ENCODE data around the gene MIB2.
"Not testable (repeated sequence)": the region's sequence is repeated elsewhere in the genome, so short reads cannot be mapped to it uniquely, and the experiment has no call there.

The MIB2 gene

GRCh38 chr1:1627261-1627828, 12.0 kb downstream of the MIB2 start:
- no peak for DNase-seq (ENCODE audit: low read depth)

GRCh38 chr1:1627829-1628753, 12.8 kb downstream of the MIB2 start:
- DNase-seq (ENCODE audit: low read depth): no peak

- no peak for DNase-seq (ENCODE audit: low read depth)
Measured at GRCh38 chr1:1628754-1629429, 13.6 kb downstream of the MIB2 start.

- peak; percentile 68 for DNase-seq (ENCODE audit: low read depth)
Measured at GRCh38 chr1:1629430-1630190, 14.3 kb downstream of the MIB2 start.

GRCh38 chr1:1630191-1630964, 15.1 kb downstream of the MIB2 start:
- DNase-seq (ENCODE audit: low read depth): peak; percentile 88

GRCh38 chr1:1630965-1631781, 15.9 kb downstream of the MIB2 start:
- no peak for DNase-seq (ENCODE audit: low read depth)

GRCh38 chr1:1631782-1632420, 16.6 kb downstream of the MIB2 start, which contains the start of gene MMP23B:
MMP23B (plus strand) TSS chr1:1632173; CDS start chr1:1632219, 46 bp downstream.
- DNase-seq (ENCODE audit: low read depth): no peak

- not testable (repeated sequence) for DNase-seq (ENCODE audit: low read depth)
Measured at GRCh38 chr1:1633409-1633808, 18.1 kb downstream of the MIB2 start.

GRCh38 chr1:1634613-1635012, 19.3 kb downstream of the MIB2 start:
- DNase-seq (ENCODE audit: low read depth): not testable (repeated sequence)

- DNase-seq (ENCODE audit: low read depth): not testable (repeated sequence)
Measured at GRCh38 chr1:1636621-1637478, 21.6 kb downstream of the MIB2 start.

- not testable (repeated sequence) for DNase-seq (ENCODE audit: low read depth)
Measured at GRCh38 chr1:1637479-1637875, 22.2 kb downstream of the MIB2 start.

GRCh38 chr1:1638528-1638927, 23.2 kb downstream of the MIB2 start:
- not testable (repeated sequence) for DNase-seq (ENCODE audit: low read depth)

GRCh38 chr1:1639368-1639767, 24.1 kb downstream of the MIB2 start:
- DNase-seq (ENCODE audit: low read depth): not testable (repeated sequence)

GRCh38 chr1:1640081-1640480, 24.8 kb downstream of the MIB2 start:
- not testable (repeated sequence) for DNase-seq (ENCODE audit: low read depth)

- not testable (repeated sequence) for DNase-seq (ENCODE audit: low read depth)
Measured at GRCh38 chr1:1640711-1641461, 25.6 kb downstream of the MIB2 start.

- not testable (repeated sequence) for DNase-seq (ENCODE audit: low read depth)
Measured at GRCh38 chr1:1646326-1646725, 31.0 kb downstream of the MIB2 start.

GRCh38 chr1:1647567-1648241, 32.4 kb downstream of the MIB2 start:
- not testable (repeated sequence) for DNase-seq (ENCODE audit: low read depth)

All from stimulated activated CD8-positive, alpha-beta memory T cell treated with anti-CD3 and anti-CD28 coated beads, Interleukin-4, amount 100 ng/mL, for 24 hours (primary cell).